ENCODE results near the gene NCAN.
"Not testable (repeated sequence)": the region's sequence is repeated elsewhere in the genome, so short reads cannot be mapped to it uniquely, and the experiment has no call there.

Gene NCAN

DNA sequence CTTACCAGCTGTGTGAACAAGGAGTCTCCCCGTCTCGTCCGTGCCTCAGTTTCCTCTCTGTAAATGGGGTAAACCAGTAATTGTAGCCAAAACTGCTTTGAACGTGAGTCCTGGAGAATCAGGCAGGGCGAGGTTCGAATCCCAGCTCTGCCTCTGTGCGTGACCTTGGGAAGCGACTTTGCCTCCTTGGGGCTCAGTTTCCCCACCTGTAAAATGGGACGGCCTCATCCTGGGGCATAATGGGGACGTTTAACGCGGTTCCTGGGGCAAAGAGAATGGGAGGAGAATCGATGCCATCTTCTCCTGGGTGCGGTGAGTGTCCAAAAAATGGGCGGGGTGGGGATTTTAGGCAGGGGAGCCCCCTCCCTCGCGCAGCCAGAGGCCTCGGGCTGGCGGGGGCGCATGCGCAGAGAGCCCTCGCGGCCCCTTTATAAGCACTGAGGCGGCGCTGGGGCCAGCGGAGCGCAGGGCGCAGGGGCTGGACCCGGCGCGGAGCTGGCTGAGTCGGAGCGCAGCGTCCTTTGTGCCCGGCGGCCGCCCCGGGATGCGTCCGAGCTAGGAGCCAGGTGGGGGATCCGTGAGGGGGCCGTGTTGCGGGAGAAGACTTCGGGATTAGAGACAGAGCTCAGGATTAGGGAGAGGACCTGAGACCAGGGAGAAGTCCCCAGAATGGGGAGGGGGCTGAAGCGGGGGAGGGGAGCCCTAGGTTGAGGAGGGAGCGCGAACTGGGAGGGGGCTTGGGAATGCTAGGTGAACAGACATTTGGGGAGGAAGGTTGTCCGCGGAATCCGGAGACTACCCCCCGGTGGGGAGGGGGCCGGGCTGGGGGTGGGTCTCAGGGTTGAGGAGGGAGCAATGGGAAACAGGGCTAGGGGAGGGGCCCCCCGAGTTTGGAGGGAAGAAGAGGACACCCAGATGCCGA lies at the start of gene NCAN:
Gene NCAN (plus strand): TSS at position 460 of the 922 bp plus-strand sequence. CDS start 4,996 bp downstream, outside the sequence.
- H3K27ac Mint-ChIP-seq: no peak within 1 kb of the TSS
- no peak within 1 kb of the TSS for H3K4me3 Mint-ChIP-seq
- peaks cover 11% of the 10 kb centered on the region for H3K4me1 Mint-ChIP-seq (ENCODE audit: low read depth)
- peaks cover 45% of the 10 kb centered on the region for H3K27me3 Mint-ChIP-seq
- H3K9me3 Mint-ChIP-seq: no peaks in the 10 kb centered on the region
- no peaks in the 10 kb centered on the region for H3K36me3 Mint-ChIP-seq (ENCODE audit: low read depth)

DNA sequence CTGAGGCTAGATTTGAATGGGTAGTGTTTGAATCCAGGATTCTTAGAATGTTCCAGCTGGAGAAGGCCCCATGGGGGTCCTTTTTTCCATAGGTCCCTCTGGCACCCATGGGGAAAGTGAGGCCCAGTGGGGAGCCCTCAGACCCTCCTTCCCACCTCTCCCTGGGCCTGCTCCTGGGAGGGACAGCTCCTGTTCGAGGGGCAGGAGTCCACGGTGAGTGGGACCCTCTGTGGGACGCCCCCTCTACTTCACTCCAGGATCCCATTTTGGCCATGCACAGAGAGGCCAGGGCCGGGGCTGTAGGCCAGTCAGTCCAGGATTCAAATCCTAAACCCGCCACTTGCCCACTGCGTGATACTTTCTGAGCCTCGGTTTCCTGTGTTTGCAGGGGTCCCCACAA lies 49.3 kb upstream of the NCAN start:
- no peaks in the 10 kb centered on the region for H3K9me3 Mint-ChIP-seq
- H3K27me3 Mint-ChIP-seq: no peaks in the 10 kb centered on the region
- H3K4me1 Mint-ChIP-seq (ENCODE audit: low read depth): peaks cover 9% of the 10 kb centered on the region
- H3K4me3 Mint-ChIP-seq: no peak overlapping the region
- no peaks in the 10 kb centered on the region for H3K36me3 Mint-ChIP-seq (ENCODE audit: low read depth)
- H3K27ac Mint-ChIP-seq: no peak overlapping the region

DNA sequence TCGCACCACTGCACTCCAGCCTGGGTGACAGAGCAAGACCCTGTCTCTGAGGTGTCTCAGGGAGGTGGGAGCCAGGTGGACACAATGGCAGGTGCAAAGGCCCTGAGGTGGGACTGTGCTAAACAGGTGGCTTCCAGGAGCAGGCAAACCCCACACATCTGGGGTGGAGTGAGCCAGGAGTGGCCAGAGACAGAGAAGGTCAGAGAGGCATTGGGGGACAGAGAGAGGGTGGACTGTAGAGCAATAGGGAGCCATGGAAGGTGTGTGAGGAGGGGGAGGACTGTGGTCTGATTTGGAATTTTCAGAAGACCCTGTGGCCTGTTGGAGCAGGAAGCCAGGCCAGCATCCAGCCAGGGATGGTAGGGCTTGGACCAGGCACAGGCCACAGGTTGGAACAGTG lies 46.4 kb upstream of the NCAN start:
- no peaks in the 10 kb centered on the region for H3K36me3 Mint-ChIP-seq (ENCODE audit: low read depth)
- no peak overlapping the region for H3K4me3 Mint-ChIP-seq
- no peaks in the 10 kb centered on the region for H3K9me3 Mint-ChIP-seq
- no peak overlapping the region for H3K27ac Mint-ChIP-seq
- peaks cover 13% of the 10 kb centered on the region for H3K4me1 Mint-ChIP-seq (ENCODE audit: low read depth)
- H3K27me3 Mint-ChIP-seq: no peaks in the 10 kb centered on the region

GRCh38 chr19:19167612-19168011 lies 44.1 kb upstream of the NCAN start:
- H3K4me3 Mint-ChIP-seq: no peak overlapping the region
- peaks cover 14% of the 10 kb centered on the region for H3K4me1 Mint-ChIP-seq (ENCODE audit: low read depth)
- no peaks in the 10 kb centered on the region for H3K36me3 Mint-ChIP-seq (ENCODE audit: low read depth)
- peaks cover 3% of the 10 kb centered on the region for H3K27me3 Mint-ChIP-seq
- no peak overlapping the region for H3K27ac Mint-ChIP-seq
- H3K9me3 Mint-ChIP-seq: no peaks in the 10 kb centered on the region

GRCh38 chr19:19169236-19170052 lies 42.3 kb upstream of the NCAN start:
- Mint-ChIP-seq H3K4me1 (ENCODE audit: low read depth) (peaks cover 14% of the 10 kb centered on the region), H3K27me3 (peaks cover 3% of the 10 kb centered on the region), H3K4me3 (peak overlapping the region; percentile 13), H3K9me3 (no peaks in the 10 kb centered on the region), H3K27ac (no peak overlapping the region), H3K36me3 (ENCODE audit: low read depth) (no peaks in the 10 kb centered on the region)

GRCh38 chr19:19170053-19170872 lies 41.5 kb upstream of the NCAN start, which contains the start of gene MEF2B:
TSS of gene MEF2B (minus strand) at chr19:19170263. CDS start at chr19:19150735, 19,528 bp downstream.
- Mint-ChIP-seq H3K4me1 (ENCODE audit: low read depth) (peaks cover 14% of the 10 kb centered on the region), H3K27ac (no peak within 1 kb of the TSS), H3K4me3 (peak within 1 kb of the TSS; percentile 13), H3K27me3 (peaks cover 3% of the 10 kb centered on the region), H3K36me3 (ENCODE audit: low read depth) (no peaks in the 10 kb centered on the region), H3K9me3 (no peaks in the 10 kb centered on the region)

DNA sequence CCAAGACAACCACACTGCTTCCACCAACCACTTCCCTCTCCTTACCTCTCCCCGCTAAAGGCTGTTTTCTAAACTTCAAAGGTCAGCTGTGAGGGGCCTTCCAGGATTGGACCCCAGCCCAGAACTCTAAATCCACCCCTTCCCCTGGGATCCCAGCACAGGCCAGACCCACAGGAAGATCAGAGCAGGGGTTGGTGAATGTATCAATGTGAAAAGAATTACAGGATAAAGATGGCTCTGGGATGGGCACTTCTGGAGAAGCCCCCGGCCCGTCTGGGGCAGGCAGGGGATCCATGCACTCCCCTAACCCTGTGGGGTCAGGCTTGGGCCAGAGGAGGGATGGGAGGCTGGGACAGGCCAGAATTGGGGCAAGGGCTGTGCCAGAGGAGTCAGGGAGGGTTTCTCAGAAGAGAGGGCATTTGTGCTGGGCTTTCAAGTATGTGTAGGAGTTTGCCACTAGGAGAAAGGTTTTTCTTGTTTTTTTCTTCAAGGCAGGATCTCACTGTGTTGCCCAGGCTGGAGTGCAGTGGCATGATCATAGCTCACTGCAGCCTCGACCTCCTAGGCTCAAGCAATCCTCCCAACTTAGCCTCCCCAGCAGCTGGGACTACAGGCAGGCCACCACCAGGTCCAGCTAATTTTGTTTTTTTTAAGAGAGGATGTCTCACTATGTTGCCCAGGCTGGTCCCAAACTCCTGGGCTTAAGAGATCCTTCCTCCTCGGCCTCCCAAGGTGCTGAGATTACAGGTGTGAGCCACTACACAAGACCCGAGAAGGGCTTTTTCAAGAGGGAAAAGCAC lies 40.7 kb upstream of the NCAN start:
- no peak overlapping the region for H3K4me3 Mint-ChIP-seq
- no peaks in the 10 kb centered on the region for H3K36me3 Mint-ChIP-seq (ENCODE audit: low read depth)
- H3K4me1 Mint-ChIP-seq (ENCODE audit: low read depth): peaks cover 14% of the 10 kb centered on the region
- H3K9me3 Mint-ChIP-seq: no peaks in the 10 kb centered on the region
- peaks cover 3% of the 10 kb centered on the region for H3K27me3 Mint-ChIP-seq
- H3K27ac Mint-ChIP-seq: no peak overlapping the region

DNA sequence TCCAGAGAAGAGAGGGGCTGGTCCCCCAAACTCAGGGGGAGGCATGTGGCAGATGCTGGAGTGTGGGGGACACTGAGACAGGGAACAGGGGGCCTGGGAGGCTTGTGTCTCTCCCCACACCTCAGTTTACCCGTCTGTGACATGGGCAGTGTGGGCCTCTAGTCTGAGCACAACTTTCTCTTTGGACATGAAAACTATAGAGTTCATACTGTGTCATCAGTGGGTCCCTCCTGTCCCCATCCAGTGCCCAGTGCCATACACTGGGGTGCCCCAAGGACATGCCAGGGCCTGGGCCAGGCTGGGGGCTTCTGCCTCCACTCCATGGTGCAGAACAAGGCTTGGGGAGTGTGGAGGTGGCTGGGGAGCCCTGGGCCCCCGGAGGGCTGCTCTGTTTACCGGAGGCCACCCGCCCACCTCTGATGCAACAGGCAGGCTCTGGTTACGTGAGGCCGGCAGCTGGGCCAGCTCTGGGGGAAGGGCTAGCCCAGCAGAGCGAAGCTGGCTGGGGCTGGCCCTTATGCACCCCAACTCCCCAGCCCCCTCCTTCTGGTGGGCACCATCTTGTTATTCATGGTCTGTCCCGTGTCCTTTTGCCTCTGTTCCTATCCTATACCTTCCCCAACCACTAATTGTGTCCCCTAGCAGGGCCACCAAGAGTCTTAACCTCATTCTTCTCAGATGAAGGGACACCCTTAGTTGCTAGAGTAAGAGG lies 39.8 kb upstream of the NCAN start:
- H3K27me3 Mint-ChIP-seq: peaks cover 3% of the 10 kb centered on the region
- H3K4me1 Mint-ChIP-seq (ENCODE audit: low read depth): peaks cover 14% of the 10 kb centered on the region
- H3K9me3 Mint-ChIP-seq: no peaks in the 10 kb centered on the region
- H3K4me3 Mint-ChIP-seq: no peak overlapping the region
- H3K27ac Mint-ChIP-seq: no peak overlapping the region
- no peaks in the 10 kb centered on the region for H3K36me3 Mint-ChIP-seq (ENCODE audit: low read depth)

DNA sequence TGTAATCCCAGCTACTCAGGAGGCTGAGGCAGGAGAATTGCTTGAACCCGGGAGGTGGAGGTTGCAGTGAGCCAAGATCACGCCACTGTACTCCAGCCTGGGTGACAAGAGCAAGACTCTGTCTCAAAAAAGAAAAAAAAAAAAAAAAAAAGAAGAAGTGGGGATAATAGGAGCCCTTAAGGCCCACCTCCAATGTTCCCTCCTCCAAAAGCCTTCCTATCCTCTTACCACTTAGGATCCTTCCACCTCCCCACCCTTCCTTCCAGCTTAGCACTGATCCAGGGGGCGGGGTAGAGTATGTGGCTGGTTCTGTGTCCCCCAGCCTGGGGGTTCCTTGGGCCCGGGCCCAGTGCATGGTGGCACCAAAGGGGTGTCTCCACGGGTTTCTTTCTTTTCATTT lies 38.5 kb upstream of the NCAN start:
- not testable (repeated sequence) for H3K36me3 Mint-ChIP-seq (ENCODE audit: low read depth); H3K27me3 Mint-ChIP-seq; H3K9me3 Mint-ChIP-seq

GRCh38 chr19:19176950-19177349 lies 34.8 kb upstream of the NCAN start:
- no peaks in the 10 kb centered on the region for H3K27me3 Mint-ChIP-seq
- H3K4me1 Mint-ChIP-seq (ENCODE audit: low read depth): no peaks in the 10 kb centered on the region
- peaks cover 13% of the 10 kb centered on the region for H3K36me3 Mint-ChIP-seq (ENCODE audit: low read depth)
- no peaks in the 10 kb centered on the region for H3K9me3 Mint-ChIP-seq
- no peak overlapping the region for H3K27ac Mint-ChIP-seq
- no peak overlapping the region for H3K4me3 Mint-ChIP-seq

More for the DNA sequence above, 38.5 kb upstream of the NCAN start:
- not testable (repeated sequence) for H3K4me3 Mint-ChIP-seq, H3K27ac Mint-ChIP-seq
- H3K4me1 Mint-ChIP-seq (ENCODE audit: low read depth): peaks cover 14% of the 10 kb centered on the region

GRCh38 chr19:19179548-19180441 lies 32.0 kb upstream of the NCAN start:
- no peak overlapping the region for H3K27ac Mint-ChIP-seq
- H3K27me3 Mint-ChIP-seq: no peaks in the 10 kb centered on the region
- H3K9me3 Mint-ChIP-seq: no peaks in the 10 kb centered on the region
- H3K4me1 Mint-ChIP-seq (ENCODE audit: low read depth): no peaks in the 10 kb centered on the region
- H3K36me3 Mint-ChIP-seq (ENCODE audit: low read depth): peaks cover 23% of the 10 kb centered on the region
- H3K4me3 Mint-ChIP-seq: no peak overlapping the region

DNA sequence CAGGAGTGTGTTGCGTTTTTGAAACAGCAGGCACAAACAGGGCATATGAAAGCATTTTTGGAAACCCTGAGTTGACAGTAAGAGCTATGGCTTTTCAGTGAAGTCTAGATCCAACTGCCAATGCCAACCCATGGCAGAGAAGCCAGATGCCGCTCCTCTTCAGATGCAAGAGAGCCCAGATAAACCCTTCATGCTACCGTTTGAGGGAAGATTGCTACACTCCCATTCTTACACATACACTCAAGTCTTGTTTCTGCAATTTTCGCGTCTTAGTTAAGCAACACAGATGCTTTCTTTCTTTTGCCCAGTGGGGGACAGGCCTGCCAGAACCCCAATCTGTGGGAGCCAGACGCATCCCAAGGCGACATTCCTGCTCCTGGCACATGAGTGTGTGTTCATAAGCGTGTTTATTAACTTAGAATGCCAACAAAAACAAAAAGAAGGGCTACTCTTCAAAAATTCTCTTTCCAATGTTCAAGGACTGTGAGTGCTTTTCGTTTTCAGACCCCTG lies 30.2 kb upstream of the NCAN start:
- Mint-ChIP-seq H3K27me3 (no peaks in the 10 kb centered on the region), H3K27ac (no peak overlapping the region), H3K36me3 (ENCODE audit: low read depth) (peaks cover 30% of the 10 kb centered on the region), H3K4me1 (ENCODE audit: low read depth) (peaks cover 6% of the 10 kb centered on the region), H3K9me3 (no peaks in the 10 kb centered on the region), H3K4me3 (no peak overlapping the region)
